GM12892 (cell line): ENCODE data around the gene DYNC1H1.

Experiments used
- POLR2A ChIP-seq: IDR thresholded peaks from 2 replicates; pipeline ENCODE4 v1.6.1; 2011; ENCODE audit warnings: low read depth, low read length, control low read depth
- POLR2AphosphoS5 ChIP-seq: IDR thresholded peaks from 2 replicates; pipeline ENCODE4 v1.6.1; 2011; ENCODE audit warnings: low read depth, low read length, control low read depth
- TAF1 ChIP-seq: IDR thresholded peaks from 2 replicates; pipeline ENCODE4 v1.6.1; 2011; ENCODE audit warnings: low read depth, mild to moderate bottlenecking, control low read depth, low read length, borderline replicate concordance

- no peak for TF ChIP-seq POLR2A
- no peak for TF ChIP-seq POLR2AphosphoS5
- no peak for TF ChIP-seq TAF1
These were observed 128.4 kb downstream of the DYNC1H1 start for GRCh38 chr14:102092806-102093205.
